NCI-H2107 (cell line): ENCODE results near the gene C20orf202.
"Not testable (repeated sequence)": the region's sequence is repeated elsewhere in the genome, so short reads cannot be mapped to it uniquely, and the experiment has no call there.

ENCODE experiments used
- DNase-seq: peaks from one replicate; lab custom pipeline; 2025; lab: John Stamatoyannopoulos, UW

The C20orf202 gene

DNA sequence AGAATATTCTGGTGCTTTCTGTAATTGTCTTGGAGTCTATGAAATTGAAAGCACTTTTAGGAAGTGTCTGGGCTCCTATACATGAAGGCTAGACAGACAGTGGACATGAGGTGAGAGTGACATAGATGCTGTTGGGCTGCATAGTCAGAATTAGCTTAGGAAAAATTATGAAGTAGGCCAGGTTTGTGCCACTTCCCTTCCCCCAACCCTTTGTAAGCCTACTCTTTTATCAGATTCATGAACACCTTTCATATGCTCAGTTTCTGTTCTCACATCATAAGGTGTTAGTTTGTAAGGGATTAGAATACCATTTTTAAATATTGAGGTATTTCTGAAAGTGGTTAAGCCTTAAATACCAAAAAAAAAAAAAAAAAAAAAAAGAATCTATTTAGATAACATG lies 44.4 kb downstream of the C20orf202 start:
- no peak for DNase-seq

DNA sequence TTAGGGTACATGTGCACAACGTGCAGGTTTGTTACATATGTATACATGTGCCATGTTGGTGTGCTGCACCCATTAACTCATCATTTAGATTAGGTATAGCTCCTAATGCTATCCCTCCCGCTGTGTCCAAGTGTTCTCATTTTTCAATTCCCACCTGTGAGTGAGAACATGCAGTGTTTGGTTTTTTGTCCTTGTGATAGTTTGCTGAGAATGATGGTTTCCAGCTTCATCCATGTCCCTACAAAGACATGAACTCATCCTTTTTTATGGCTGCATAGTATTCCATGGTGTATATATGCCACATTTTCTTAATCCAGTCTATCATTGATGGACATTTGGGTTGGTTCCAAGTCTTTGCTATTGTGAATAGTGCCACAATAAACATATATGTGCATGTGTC lies 47.0 kb downstream of the C20orf202 start:
- DNase-seq, result not testable (repeated sequence)

DNA sequence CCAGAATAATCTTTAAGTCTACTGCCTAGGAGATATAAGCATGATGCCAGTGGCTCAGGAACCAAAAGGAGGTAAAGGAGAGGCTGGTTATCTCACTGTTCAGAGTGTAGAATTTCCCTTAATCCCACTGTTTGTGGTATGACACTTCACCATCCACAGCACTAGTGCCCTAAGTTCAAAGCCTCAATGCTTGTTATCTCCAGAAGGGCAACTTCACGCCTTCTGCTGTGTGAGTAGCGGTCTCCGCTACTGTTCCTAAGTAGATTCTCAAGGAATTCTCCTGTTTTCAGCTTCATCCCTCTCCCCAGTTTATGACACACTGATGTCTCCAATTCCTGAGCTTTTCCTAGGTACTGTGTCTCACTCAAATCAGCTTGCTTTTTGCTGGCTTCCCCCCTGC lies 49.2 kb downstream of the C20orf202 start:
- DNase-seq, result no peak

DNA sequence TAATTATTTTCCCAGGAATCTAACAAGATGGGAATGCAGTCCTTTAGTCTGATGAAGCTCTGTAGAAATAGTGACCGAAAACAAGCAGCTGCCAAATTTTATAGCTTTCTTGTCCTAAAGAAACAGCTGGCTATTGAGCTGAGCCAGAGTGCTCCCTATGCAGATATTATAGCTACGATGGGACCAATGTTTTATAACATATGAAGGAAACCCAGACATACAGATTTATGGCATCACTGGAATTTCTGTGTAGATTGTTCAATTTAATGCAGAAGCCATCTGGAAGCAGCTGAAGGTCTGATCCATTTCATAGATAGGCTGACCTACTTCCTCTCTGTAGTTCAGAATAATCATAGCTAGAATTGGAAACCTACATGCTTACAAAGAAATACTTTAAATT lies 51.0 kb downstream of the C20orf202 start:
- DNase-seq, result no peak

DNA sequence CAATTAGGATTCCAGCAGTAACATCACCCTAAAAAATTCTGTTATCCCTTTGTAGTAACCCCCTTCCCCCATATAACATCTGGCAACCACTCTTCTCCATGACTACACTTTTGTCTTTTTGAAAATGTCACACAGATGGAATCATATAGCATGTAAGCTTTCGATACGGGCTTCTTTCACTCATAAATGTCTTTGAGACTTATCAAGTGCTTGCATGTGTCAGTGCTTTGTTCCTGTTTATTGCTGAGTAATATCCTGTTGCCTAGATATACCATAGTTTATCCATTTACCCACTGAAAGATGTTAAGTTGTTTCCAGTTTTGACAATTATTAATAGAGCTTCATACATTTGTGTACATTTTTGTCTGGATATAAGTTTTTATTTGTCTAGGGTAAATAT lies 52.4 kb downstream of the C20orf202 start:
- no peak for DNase-seq
